ENCODE results near the gene LTBP4.
A peak's percentile ranks its signal among the peaks of the same experiment; 100 is the strongest.
"Not testable (repeated sequence)": the region's sequence is repeated elsewhere in the genome, so short reads cannot be mapped to it uniquely, and the experiment has no call there.

The LTBP4 gene

GRCh38 chr19:40640744-40641143 lies 39.6 kb downstream of the LTBP4 start:
- H3K9me3 Mint-ChIP-seq (ENCODE audit: low read depth): no peaks in the 10 kb centered on the region
- no peak overlapping the region for H3K27ac Mint-ChIP-seq
- H3K36me3 Mint-ChIP-seq: no peaks in the 10 kb centered on the region
- peaks cover 2% of the 10 kb centered on the region for H3K27me3 Mint-ChIP-seq
- no peak overlapping the region for H3K4me3 Mint-ChIP-seq
- peaks cover 1% of the 10 kb centered on the region for H3K4me1 Mint-ChIP-seq (ENCODE audit: low read depth)

DNA sequence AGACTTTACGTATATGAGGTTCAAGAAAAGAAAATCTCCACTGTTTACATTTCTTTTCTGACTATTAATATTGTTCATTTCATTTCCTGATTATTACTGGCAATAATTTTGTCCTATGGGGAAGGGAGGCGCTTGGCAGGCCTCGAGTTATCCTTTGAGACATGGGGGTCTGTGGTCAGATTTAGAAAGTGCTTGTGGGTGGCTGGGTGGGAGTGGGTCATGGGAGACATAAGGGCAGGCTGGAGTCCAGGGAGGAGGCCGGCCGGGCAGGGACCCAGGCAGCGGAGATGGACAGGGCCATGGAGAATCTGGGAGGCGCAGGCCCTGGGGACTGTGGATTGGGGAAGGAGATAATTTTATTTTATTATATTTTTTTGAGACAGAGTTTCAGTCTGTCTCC lies 40.1 kb downstream of the LTBP4 start:
- no peak overlapping the region for H3K27ac Mint-ChIP-seq
- no peaks in the 10 kb centered on the region for H3K9me3 Mint-ChIP-seq (ENCODE audit: low read depth)
- H3K27me3 Mint-ChIP-seq: peaks cover 2% of the 10 kb centered on the region
- H3K36me3 Mint-ChIP-seq: no peaks in the 10 kb centered on the region
- H3K4me1 Mint-ChIP-seq (ENCODE audit: low read depth): peaks cover 4% of the 10 kb centered on the region
- H3K4me3 Mint-ChIP-seq: no peak overlapping the region

DNA sequence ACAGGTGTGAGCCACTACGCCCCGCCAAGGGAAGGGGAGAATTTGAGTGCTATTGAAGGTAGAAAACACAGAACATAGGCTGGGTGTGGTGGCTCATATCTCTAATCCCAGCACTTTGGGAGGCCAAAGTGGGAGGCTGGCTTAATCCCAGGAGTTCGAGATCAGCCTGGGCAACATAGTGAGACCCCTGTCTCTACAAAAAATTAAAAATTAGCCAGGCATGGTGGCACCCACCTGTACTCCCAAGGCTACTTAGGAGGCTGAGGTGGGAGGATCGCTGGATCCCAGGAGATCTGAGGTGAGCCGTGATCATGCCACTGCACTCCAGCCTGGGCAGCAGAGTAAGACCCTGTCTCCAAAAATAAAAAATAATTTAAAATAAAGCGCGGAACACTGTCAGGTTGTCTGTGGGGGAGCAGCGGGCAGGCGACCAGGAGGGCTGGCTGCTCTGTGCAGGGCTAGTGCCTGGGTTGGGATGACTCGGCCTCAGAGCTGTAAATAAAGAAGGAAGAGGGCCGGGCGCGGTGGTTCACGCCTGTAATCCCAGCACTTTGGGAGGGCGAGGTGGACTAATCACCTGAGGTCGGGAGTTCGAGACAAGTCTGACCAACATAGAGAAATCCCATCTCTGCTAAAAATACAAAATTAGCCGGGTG lies 41.0 kb downstream of the LTBP4 start:
- no peaks in the 10 kb centered on the region for H3K36me3 Mint-ChIP-seq
- H3K4me3 Mint-ChIP-seq: no peak overlapping the region
- no peaks in the 10 kb centered on the region for H3K9me3 Mint-ChIP-seq (ENCODE audit: low read depth)
- H3K27me3 Mint-ChIP-seq: peaks cover 2% of the 10 kb centered on the region
- H3K4me1 Mint-ChIP-seq (ENCODE audit: low read depth): peaks cover 4% of the 10 kb centered on the region
- H3K27ac Mint-ChIP-seq: no peak overlapping the region

- Mint-ChIP-seq H3K4me3 (no peak overlapping the region), H3K27ac (no peak overlapping the region), H3K4me1 (ENCODE audit: low read depth) (peaks cover 4% of the 10 kb centered on the region), H3K9me3 (ENCODE audit: low read depth) (no peaks in the 10 kb centered on the region), H3K27me3 (no peaks in the 10 kb centered on the region), H3K36me3 (no peaks in the 10 kb centered on the region)
Measured at GRCh38 chr19:40642757-40643305, 41.7 kb downstream of the LTBP4 start.

DNA sequence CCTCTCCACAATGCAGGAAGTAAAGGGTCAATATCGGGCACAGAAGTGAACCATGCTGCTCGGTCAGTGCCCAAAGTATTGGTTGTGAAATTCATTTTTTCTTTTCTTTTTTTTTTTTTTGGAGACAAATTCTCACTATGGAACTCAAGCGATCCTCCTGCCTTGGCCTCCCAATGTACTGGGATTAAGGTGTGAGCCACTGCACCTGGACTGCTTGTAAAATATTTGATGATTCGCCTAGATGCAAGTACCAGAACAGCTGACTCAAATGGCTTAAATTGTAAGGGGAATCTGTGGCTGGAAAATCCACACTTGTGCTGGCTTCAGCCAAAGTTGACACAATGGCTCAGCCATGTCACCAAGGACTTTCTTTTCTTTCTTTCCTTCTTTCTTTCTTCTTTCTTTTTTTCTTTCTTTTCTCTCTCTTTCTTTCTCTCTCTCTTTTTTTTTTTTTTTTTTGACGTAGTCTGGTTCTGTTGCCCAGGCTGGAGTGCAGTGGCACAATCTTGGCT lies 45.6 kb downstream of the LTBP4 start:
- no peaks in the 10 kb centered on the region for H3K27me3 Mint-ChIP-seq
- H3K4me3 Mint-ChIP-seq: no peak overlapping the region
- H3K36me3 Mint-ChIP-seq: no peaks in the 10 kb centered on the region
- H3K27ac Mint-ChIP-seq: no peak overlapping the region
- no peaks in the 10 kb centered on the region for H3K9me3 Mint-ChIP-seq (ENCODE audit: low read depth)
- peaks cover 3% of the 10 kb centered on the region for H3K4me1 Mint-ChIP-seq (ENCODE audit: low read depth)

DNA sequence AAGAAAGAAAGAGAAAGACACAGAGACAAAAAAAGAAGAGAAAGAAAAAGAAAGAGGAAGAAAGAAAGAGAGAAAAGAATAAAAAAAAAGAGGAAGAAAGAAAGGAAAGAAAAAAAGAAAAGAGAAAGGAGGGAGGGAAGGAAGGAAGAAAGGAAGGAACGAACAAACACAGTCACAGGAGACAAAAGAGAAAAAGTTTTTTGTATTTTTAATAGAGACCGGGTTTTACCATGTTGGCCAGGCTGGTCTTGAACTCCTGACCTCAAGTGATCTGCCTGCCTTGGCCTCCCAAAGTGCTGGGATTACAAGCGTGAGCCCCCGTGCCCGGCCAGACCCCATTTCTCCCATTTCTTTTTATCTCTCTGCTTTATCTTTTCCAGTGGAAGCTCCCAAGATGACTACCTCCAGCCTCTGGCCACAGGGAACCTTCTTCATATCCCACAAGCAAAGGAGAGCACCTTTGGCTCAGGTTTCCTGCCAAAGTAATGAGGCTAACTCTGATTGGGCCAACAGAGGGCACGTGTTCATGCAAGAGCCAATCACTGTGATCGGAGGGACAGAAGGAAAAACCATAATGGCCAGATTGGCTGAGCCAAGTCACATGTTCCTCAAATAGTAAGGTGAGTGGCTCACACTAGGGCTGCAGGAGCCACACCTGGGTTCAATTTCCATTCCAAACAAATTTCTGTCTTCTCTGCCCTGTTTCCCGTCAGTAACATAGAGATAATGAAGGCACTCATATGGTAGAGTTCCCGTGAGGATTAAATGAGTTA lies 48.9 kb downstream of the LTBP4 start:
- H3K36me3 Mint-ChIP-seq; H3K27me3 Mint-ChIP-seq; H3K9me3 Mint-ChIP-seq (ENCODE audit: low read depth); H3K27ac Mint-ChIP-seq; H3K4me1 Mint-ChIP-seq (ENCODE audit: low read depth); H3K4me3 Mint-ChIP-seq: not testable (repeated sequence)

- no peaks in the 10 kb centered on the region for H3K27me3 Mint-ChIP-seq
- H3K36me3 Mint-ChIP-seq: no peaks in the 10 kb centered on the region
- no peak overlapping the region for H3K27ac Mint-ChIP-seq
- H3K4me3 Mint-ChIP-seq: no peak overlapping the region
- no peaks in the 10 kb centered on the region for H3K9me3 Mint-ChIP-seq (ENCODE audit: low read depth)
- peaks cover 3% of the 10 kb centered on the region for H3K4me1 Mint-ChIP-seq (ENCODE audit: low read depth)
Measured at GRCh38 chr19:40650749-40651305, 49.7 kb downstream of the LTBP4 start.

- H3K27me3 Mint-ChIP-seq; H3K27ac Mint-ChIP-seq; H3K9me3 Mint-ChIP-seq (ENCODE audit: low read depth); H3K4me3 Mint-ChIP-seq; H3K36me3 Mint-ChIP-seq; H3K4me1 Mint-ChIP-seq (ENCODE audit: low read depth): not testable (repeated sequence)
Measured at GRCh38 chr19:40652303-40652702, 51.1 kb downstream of the LTBP4 start.

DNA sequence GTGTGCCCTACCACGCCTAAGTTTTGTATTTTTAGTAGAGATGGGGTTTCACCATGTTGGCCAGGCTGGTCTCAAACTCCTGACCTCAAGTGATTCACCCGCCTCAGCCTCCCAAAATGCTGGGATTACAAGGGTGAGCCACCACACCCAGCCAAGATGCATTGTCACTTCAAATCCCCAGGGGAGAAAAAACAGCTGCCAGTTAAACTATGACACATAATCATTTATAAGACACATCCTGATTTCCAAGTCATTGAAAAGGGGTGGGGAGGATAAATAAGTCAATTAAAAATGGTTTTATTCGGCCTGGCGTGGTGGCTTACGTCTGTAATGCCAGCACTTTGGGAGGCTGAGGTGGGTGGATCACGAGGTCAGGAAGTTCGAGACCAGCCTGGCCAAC lies 54.5 kb downstream of the LTBP4 start:
- H3K36me3 Mint-ChIP-seq; H3K4me3 Mint-ChIP-seq; H3K4me1 Mint-ChIP-seq (ENCODE audit: low read depth); H3K27ac Mint-ChIP-seq; H3K27me3 Mint-ChIP-seq; H3K9me3 Mint-ChIP-seq (ENCODE audit: low read depth): not testable (repeated sequence)

- H3K9me3 Mint-ChIP-seq (ENCODE audit: low read depth): no peaks in the 10 kb centered on the region
- no peak overlapping the region for H3K4me3 Mint-ChIP-seq
- H3K27ac Mint-ChIP-seq: no peak overlapping the region
- no peaks in the 10 kb centered on the region for H3K4me1 Mint-ChIP-seq (ENCODE audit: low read depth)
- no peaks in the 10 kb centered on the region for H3K27me3 Mint-ChIP-seq
- H3K36me3 Mint-ChIP-seq: no peaks in the 10 kb centered on the region
Measured at GRCh38 chr19:40658031-40658430, 56.9 kb downstream of the LTBP4 start.

- H3K4me3 Mint-ChIP-seq: no peak overlapping the region
- no peak overlapping the region for H3K27ac Mint-ChIP-seq
- H3K4me1 Mint-ChIP-seq (ENCODE audit: low read depth): peaks cover 6% of the 10 kb centered on the region
- H3K36me3 Mint-ChIP-seq: no peaks in the 10 kb centered on the region
- H3K27me3 Mint-ChIP-seq: no peaks in the 10 kb centered on the region
- H3K9me3 Mint-ChIP-seq (ENCODE audit: low read depth): no peaks in the 10 kb centered on the region
Measured at GRCh38 chr19:40659116-40659515, 57.9 kb downstream of the LTBP4 start.

DNA sequence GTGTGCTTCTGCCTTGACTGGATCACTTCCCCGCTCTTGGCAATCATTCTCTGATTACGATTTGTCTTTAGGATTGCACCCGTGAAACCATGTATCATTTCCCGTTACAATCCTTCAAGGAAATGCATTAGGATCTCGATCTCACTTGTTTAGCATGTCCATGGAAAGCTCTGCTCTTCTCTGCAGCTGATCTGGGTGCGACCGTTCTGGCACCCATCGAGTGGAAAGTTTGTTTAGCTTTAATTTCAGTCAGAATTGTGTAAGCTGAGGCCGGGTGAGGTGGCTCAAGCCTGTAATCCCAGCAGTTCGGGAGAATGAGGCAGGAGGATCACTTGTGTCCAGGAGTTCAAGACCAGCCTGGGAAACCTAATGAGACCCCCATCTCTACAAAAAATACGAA lies 58.4 kb downstream of the LTBP4 start:
- Mint-ChIP-seq H3K27ac (no peak overlapping the region), H3K9me3 (ENCODE audit: low read depth) (no peaks in the 10 kb centered on the region), H3K4me3 (no peak overlapping the region), H3K4me1 (ENCODE audit: low read depth) (peaks cover 6% of the 10 kb centered on the region), H3K36me3 (no peaks in the 10 kb centered on the region), H3K27me3 (no peaks in the 10 kb centered on the region)

DNA sequence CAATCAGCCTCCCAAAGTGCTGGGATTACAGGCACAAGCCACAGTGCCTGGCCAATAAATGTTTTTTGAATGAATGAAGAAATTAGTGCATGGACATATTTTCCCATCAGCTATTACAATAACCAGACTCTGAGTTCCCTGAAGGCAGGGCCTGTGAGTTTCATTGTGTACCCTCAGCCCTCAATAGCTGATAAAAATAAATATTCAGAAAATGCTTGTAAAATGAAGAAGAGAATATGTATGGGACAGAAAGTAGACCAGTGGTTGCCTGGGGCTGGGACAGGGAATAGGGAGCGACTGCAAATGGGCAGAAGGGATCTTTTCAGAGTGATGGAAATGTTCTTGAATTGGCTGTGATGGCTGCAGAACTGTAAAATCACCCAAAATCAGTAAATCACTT lies 60.4 kb downstream of the LTBP4 start:
- H3K9me3 Mint-ChIP-seq (ENCODE audit: low read depth): no peaks in the 10 kb centered on the region
- H3K36me3 Mint-ChIP-seq: no peaks in the 10 kb centered on the region
- H3K27ac Mint-ChIP-seq: no peak overlapping the region
- H3K27me3 Mint-ChIP-seq: no peaks in the 10 kb centered on the region
- H3K4me1 Mint-ChIP-seq (ENCODE audit: low read depth): peaks cover 11% of the 10 kb centered on the region
- no peak overlapping the region for H3K4me3 Mint-ChIP-seq

DNA sequence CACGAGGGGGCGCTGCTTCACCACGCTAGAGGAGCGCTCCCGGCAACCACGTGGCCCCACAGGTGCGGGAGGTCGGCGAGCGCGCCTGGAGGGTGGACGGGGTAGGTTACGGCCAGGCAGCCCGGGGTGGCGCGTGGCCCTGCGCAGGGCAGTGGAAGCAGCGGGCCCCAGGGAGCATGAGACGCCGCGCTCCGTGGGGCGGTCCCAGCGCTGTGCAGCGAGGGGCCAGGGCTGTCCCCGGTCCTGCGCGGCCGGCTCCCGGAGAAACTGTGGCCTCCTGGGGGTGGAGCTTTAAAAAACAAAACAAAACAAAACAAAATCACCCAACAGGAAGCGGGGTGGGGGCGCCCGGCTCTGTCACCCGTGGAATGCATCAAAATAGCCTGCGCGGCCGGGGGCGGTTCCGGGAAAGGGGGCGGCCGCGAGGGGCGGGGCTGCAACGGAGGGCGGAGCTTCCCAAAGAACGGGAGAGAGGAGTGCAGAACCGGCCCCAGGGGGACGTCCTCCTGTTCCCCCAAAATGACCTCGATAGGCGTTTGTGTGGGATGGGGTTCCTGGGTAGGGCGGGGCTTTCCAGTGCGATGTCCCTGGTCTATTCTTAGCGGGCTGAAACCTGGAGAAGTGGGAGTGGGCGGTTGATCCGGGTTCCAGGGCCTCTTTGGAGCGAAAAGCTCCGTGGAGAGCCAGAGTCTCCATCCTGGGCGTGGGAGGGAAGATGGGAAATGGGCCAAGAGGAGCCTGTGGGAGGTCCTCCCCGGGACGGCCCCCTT lies 61.9 kb downstream of the LTBP4 start:
- Mint-ChIP-seq H3K36me3 (no peaks in the 10 kb centered on the region), H3K4me3 (peak overlapping the region; percentile 81), H3K27me3 (no peaks in the 10 kb centered on the region), H3K4me1 (ENCODE audit: low read depth) (peaks cover 11% of the 10 kb centered on the region), H3K9me3 (ENCODE audit: low read depth) (no peaks in the 10 kb centered on the region), H3K27ac (peak overlapping the region; percentile 70)

Data from activated naive CD8-positive, alpha-beta T cell (primary cell).